Measurements from ENCODE around the gene CFI. TPM values are rescaled to one million over a fixed set of nuclear protein-coding genes. Genes with fewer than 3 reads are reported as not detected.
A peak's percentile ranks its signal among the peaks of the same experiment; 100 is the strongest.

CFI gene
- total and polyA plus RNA-seq, 9 of the 15 experiments (the other 6 are each of a cell fraction or from before 2014, with no cell fraction given) = 0.30 to 8.4 (median 0.95) TPM

DNA sequence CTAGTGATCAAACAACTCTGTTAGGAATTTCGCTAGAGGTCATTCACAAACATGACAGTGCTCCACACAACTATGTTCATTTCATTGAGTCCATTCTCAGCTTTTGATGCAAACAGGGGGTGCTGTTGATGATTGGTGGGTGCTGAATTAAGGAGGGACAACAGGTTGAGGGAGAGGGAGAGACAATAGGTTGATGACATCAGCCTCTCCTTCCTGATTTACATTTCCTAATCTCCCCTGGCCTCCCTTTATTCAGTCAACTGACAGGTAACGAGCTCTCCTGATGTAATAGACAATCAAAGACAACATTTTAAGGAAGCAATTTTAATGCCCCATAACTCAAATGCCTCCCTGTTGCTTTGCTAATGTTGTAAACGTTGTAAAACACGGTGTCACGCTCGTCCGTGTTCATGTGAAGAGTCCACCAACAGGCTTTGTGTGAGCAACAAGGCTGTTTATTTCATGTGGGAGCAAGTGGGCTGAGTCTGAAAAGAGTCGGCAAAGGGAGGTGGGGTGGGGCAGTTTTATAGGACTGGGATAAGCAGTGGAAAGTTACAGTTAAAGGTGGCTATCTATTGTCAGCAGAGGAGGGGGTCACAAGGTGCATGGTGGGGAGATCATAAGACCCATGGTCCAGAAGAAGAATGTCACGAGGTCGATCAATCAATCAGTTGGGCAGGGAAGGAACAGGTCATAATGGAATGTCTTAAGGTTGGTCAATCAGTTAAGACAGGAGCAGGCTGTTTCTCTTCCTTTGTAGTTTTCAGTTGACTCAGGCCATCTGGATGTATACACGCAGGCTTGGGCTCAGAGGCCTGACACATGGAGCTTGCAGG lies 9.0 kb upstream of the CFI start (continued):
- TF ChIP-seq, protein P1, sequence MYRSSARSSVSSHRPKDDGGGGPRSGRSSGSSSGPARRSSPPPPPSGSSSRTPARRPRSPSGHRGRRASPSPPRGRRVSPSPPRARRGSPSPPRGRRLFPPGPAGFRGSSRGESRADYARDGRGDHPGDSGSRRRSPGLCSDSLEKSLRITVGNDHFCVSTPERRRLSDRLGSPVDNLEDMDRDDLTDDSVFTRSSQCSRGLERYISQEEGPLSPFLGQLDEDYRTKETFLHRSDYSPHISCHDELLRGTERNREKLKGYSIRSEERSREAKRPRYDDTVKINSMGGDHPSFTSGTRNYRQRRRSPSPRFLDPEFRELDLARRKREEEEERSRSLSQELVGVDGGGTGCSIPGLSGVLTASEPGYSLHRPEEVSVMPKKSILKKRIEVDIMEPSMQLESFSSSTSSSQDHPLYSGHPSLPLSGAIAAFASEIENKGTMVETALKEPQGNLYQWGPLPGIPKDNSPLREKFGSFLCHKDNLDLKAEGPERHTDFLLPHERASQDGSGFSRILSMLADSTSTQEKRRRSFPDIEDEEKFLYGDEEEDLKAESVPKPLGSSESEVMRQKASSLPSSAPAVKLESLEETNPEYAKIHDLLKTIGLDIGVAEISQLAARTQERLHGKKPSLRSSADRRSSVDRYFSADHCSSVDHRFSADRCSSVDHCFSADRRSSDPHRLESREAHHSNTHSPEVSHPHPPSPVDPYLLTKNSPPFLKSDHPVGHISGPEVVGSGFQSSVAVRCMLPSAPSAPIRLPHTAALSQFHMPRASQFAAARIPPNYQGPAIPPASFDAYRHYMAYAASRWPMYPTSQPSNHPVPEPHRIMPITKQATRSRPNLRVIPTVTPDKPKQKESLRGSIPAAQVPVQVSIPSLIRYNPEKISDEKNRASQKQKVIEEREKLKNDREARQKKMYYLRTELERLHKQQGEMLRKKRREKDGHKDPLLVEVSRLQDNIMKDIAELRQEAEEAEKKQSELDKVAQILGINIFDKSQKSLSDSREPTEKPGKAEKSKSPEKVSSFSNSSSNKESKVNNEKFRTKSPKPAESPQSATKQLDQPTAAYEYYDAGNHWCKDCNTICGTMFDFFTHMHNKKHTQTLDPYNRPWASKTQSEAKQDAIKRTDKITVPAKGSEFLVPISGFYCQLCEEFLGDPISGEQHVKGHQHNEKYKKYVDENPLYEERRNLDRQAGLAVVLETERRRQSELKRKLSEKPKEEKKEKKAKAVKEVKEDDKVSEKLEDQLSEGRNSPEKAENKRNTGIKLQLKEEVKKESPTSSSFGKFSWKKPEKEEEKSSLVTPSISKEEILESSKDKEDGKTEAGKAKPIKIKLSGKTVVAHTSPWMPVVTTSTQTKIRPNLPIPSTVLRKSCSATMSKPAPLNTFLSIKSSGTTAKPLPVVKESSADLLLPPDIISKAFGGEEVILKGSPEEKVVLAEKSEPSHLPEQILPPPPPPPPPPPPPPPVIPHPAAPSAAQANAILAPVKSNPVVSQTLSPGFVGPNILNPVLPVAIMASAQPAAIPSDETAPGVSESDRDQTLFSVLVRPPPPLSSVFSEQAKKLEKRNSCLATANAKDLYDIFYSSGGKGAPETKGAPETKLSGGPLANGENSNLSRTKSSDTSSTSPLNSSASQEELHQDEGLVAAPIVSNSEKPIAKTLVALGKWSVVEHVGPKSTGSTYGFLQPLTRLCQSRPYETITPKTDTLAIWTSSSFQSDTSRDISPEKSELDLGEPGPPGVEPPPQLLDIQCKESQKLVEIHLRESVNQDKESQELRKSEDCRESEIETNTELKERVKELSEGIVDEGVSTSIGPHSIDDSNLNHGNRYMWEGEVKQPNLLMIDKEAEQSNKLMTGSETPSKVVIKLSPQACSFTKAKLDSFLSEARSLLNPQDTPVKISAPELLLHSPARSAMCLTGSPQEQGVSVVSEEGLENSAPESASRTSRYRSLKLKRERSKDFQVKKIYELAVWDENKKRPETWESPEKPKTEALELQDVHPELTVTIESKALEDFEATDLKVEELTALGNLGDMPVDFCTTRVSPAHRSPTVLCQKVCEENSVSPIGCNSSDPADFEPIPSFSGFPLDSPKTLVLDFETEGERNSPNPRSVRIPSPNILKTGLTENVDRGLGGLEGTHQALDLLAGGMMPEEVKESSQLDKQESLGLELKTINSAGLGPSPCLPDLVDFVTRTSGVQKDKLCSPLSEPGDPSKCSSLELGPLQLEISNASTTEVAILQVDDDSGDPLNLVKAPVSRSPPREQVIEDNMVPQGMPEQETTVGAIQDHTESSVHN (IDR thresholded peaks at IDR 0.05; ENCODE audit: borderline replicate concordance in 1 of 2, low read depth in 1 of 2) = 0 out of 4 replicates have a peak, but pooled peaks of 1 of the 2 experiments have one; percentile 44
- peak; percentile 30; the same call in 1 of the 2 replicates for TF ChIP-seq SMARCA5 (IDR thresholded peaks at IDR 0.05)
- TF ChIP-seq NR2C2 (CRISPR knock-in tag; IDR thresholded peaks at IDR 0.05) = no peak
- no peak; the same call in 1 of the 2 replicates for TF ChIP-seq NR2C2 (tag; IDR thresholded peaks at IDR 0.05)
- TF ChIP-seq ILK (tag; IDR thresholded peaks at IDR 0.05; ENCODE audit: borderline replicate concordance, low read depth) = no peak
- TF ChIP-seq ZNF217 (CRISPR knock-in tag; IDR thresholded peaks at IDR 0.05) = no peak
- TF ChIP-seq CBFA2T2 (conservative IDR thresholded peaks at IDR 0.05) = peak; percentile 80
- TF ChIP-seq ZNF436 (CRISPR knock-in tag; IDR thresholded peaks at IDR 0.05) = no peak
- TF ChIP-seq HNRNPL (IDR thresholded peaks at IDR 0.05; ENCODE audit: low read depth, low read length) = no peak
- TF ChIP-seq TEAD1 (CRISPR knock-in tag; IDR thresholded peaks at IDR 0.05) = peak; percentile 54 to 63; a peak in 2 of 4 replicates
- TF ChIP-seq RAD51 (IDR thresholded peaks at IDR 0.05; ENCODE audit: borderline replicate concordance, low read depth) = peak; percentile 21; the same call in 1 of the 2 replicates
- TF ChIP-seq HSF4 (CRISPR knock-in tag; IDR thresholded peaks at IDR 0.05; ENCODE audit: borderline replicate concordance) = peak; percentile 34; the same call in 1 of the 2 replicates
- TF ChIP-seq TAF15 (IDR thresholded peaks at IDR 0.05; ENCODE audit: low read depth, low read length) = no peak
- peak; percentile 69; the same call in 1 of the 2 replicates for TF ChIP-seq L3MBTL2 (IDR thresholded peaks at IDR 0.05)
- no peak for TF ChIP-seq U2AF2 (optimal IDR thresholded peaks at IDR 0.05; ENCODE audit: low read depth, low read length)
- TF ChIP-seq, protein P2, sequence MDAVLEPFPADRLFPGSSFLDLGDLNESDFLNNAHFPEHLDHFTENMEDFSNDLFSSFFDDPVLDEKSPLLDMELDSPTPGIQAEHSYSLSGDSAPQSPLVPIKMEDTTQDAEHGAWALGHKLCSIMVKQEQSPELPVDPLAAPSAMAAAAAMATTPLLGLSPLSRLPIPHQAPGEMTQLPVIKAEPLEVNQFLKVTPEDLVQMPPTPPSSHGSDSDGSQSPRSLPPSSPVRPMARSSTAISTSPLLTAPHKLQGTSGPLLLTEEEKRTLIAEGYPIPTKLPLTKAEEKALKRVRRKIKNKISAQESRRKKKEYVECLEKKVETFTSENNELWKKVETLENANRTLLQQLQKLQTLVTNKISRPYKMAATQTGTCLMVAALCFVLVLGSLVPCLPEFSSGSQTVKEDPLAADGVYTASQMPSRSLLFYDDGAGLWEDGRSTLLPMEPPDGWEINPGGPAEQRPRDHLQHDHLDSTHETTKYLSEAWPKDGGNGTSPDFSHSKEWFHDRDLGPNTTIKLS (IDR thresholded peaks at IDR 0.05; ENCODE audit: borderline replicate concordance, low read depth) = 0 out of 2 replicates have a peak, but pooled peaks have one; percentile 26
- TF ChIP-seq NCOA1 (IDR thresholded peaks at IDR 0.05; ENCODE audit: low read depth) = peak; percentile 74
- TF ChIP-seq TCF3 (CRISPR knock-in tag; IDR thresholded peaks at IDR 0.05) = peak; percentile 65
- no peak for TF ChIP-seq ZNF780A (CRISPR knock-in tag; IDR thresholded peaks at IDR 0.05)

Measured in K562 (cell line).